OCI-LY7 (cell line): Measurements from ENCODE around the gene RIC1. TPM values are rescaled to one million over a fixed set of nuclear protein-coding genes. Genes with fewer than 3 reads are reported as not detected.
"Not testable (repeated sequence)": the region's sequence is repeated elsewhere in the genome, so short reads cannot be mapped to it uniquely, and the experiment has no call there.

Experiments used
- BruUV-seq: library from RNA; stranded (reverse); fragments of 400-500 nt; replicated peaks from 2 replicates; lab custom pipeline; 2021; lab: Mats Ljungman, UMichigan
- CTCF ChIA-PET: fragments of 300-600 bp; sonication (Branson Sonifier 250); formaldehyde crosslinking; loops from one replicate; lab custom pipeline; 2022; ENCODE audit warnings: antibody characterized with exemption; ENCODE audit not compliant: unreplicated experiment; lab: Charles Lee
- POLR2A ChIA-PET: fragments of 300-600 bp; sonication (Branson Sonifier 250); formaldehyde crosslinking; loops from one replicate; lab custom pipeline; 2022; ENCODE audit warnings: antibody characterized with exemption; lab: Charles Lee
- DNase-seq: peaks from one replicate; pipeline ENCODE4 v3.0.0-alpha.2; 2015; ENCODE audit warnings: low spot score
- H2AFZ ChIP-seq: fragments of 200-600 bp; sonication (generic), shearing (Covaris generic); 2 replicates; pipeline ENCODE4 v1.6.1; 2014; ENCODE audit warnings: mild to moderate bottlenecking, antibody characterized with exemption, low read length, moderate library complexity
- H3K27ac ChIP-seq: fragments of 200-600 bp; sonication (generic); 2 replicates; pipeline ENCODE4 v1.5.1; 2014; ENCODE audit warnings: mixed run types, low read depth, mild to moderate bottlenecking, moderate library complexity, low read length, inconsistent platforms; ENCODE audit not compliant: poor library complexity, severe bottlenecking
- H3K36me3 ChIP-seq: fragments of 200-600 bp; sonication (generic); 2 replicates; pipeline ENCODE4 v1.6.1; 2014; ENCODE audit warnings: mild to moderate bottlenecking, antibody characterized with exemption, low read length, moderate library complexity, mixed read lengths; ENCODE audit not compliant: insufficient read depth
- H3K4me1 ChIP-seq: fragments of 200-600 bp; sonication (generic); 2 replicates; pipeline ENCODE4 v1.5.1; 2014; ENCODE audit warnings: mild to moderate bottlenecking, low read length; ENCODE audit not compliant: insufficient read depth, poor library complexity, severe bottlenecking
- H3K4me2 ChIP-seq: fragments of 200-600 bp; sonication (generic); 2 replicates; pipeline ENCODE4 v1.6.1; 2014; ENCODE audit warnings: mild to moderate bottlenecking, low read length
- H3K4me3 ChIP-seq: fragments of 200-600 bp; sonication (generic); 2 replicates; pipeline ENCODE4 v1.5.1; 2014; ENCODE audit warnings: mild to moderate bottlenecking, low read depth, low read length; ENCODE audit not compliant: poor library complexity, severe bottlenecking
- H3K79me2 ChIP-seq: fragments of 200-600 bp; sonication (generic); 2 replicates; pipeline ENCODE4 v1.6.1; 2016; ENCODE audit warnings: low read depth, mild to moderate bottlenecking, low read length, moderate library complexity, mixed read lengths; ENCODE audit not compliant: insufficient read depth
- H3K9me2 ChIP-seq: fragments of 200-600 bp; sonication (generic); 2 replicates; pipeline ENCODE4 v1.6.1; 2016; ENCODE audit warnings: mild to moderate bottlenecking, low read length, mixed read lengths; ENCODE audit not compliant: insufficient read depth
- H3K9me3 ChIP-seq: fragments of 200-600 bp; sonication (generic); 2 replicates; pipeline ENCODE4 v1.6.1; 2014; ENCODE audit warnings: mild to moderate bottlenecking, mixed run types, low read length, mixed read lengths
- H4K20me1 ChIP-seq: fragments of 200-600 bp; sonication (generic); 2 replicates; pipeline ENCODE4 v1.6.1; 2014; ENCODE audit warnings: mild to moderate bottlenecking, antibody characterized with exemption, low read length, moderate library complexity, mixed read lengths; ENCODE audit not compliant: insufficient read depth
- EZH2phosphoT487 ChIP-seq: fragments of 200-600 bp; sonication (generic); IDR thresholded peaks from 2 replicates; pipeline ENCODE4 v1.6.1; 2018; ENCODE audit warnings: low read depth, borderline replicate concordance, mild to moderate bottlenecking, mixed run types, antibody characterized with exemption, low read length, moderate library complexity, mixed read lengths
- intact Hi-C: fragments of 100-400 bp; cut with micrococcal nuclease; formaldehyde crosslinking; loops from one replicate; pipeline ENCODE4 v1.10.0; 2022; ENCODE audit not compliant: unreplicated experiment
- total RNA-seq, 2 experiments: library from RNA; depleted of rRNA in 1 of 2; stranded (reverse); fragments of >200 nt in 1 of 2; shearing (Covaris generic) in 1 of 2; gene quantifications; 2 replicates each; pipeline ENCODE4 v1.2.3, GENCODE V29; 2014 to 2022
- TF ChIP-seq, protein P1 (sequence below): fragments of 200-600 bp; sonication (generic); conservative IDR thresholded peaks from 2 replicates; pipeline ENCODE4 v1.5.1; 2014; ENCODE audit warnings: mild to moderate bottlenecking, antibody characterized with exemption, low read length, moderate library complexity, mixed read lengths

Gene RIC1
- total RNA-seq, 2 experiments from 2014 or later, result 77.0 to 84.6 TPM

DNA sequence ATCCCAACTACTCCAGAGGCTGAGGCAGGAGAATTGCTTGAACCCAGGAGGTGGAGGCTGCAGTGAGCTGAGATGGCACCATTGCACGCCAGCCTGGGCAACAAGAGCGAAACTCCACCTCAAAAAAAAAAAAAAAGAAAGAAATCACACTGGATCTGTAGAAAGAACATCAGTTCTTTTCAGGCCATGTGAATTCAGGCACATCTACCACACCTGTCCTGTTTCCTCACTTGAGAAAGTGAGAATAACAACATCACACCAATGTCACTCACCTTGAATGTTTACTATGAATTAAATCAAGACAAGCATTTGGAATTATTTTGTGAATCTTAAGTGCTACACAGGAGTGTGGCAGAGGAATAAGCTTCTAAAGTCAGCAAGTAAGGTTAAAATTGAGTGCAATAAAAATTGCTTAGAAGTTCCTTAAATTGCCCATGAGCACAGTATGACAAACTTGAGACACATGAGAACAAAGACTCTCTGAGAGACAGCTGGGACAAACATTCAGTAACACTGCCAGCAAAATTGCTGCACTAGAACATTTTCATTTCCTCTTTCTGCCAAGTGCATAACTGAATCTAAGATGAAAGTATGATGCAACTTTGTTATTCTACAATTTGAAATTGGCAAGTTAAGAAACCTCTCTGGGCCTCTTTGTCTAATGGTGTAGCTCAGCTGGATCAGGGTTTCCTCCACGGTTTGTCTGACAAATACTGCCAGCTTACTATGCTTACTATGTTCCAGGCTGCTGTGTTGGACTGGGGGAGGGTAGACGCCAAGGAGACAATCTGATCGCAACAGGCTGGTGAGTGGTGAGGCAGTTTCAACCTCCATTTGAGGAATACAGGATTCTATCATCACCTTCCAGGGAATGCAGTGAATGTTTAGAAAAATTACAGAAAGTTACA is 1.9 kb upstream of the RIC1 start:
- peaks cover 75% of the 10 kb centered on the region for H3K79me2 ChIP-seq
- peak overlapping the region; percentile 97 for H3K4me2 ChIP-seq
- H3K4me3 ChIP-seq, result peak overlapping the region; percentile 81
- TF ChIP-seq EZH2phosphoT487, result no peak
- TF ChIP-seq, protein P1, sequence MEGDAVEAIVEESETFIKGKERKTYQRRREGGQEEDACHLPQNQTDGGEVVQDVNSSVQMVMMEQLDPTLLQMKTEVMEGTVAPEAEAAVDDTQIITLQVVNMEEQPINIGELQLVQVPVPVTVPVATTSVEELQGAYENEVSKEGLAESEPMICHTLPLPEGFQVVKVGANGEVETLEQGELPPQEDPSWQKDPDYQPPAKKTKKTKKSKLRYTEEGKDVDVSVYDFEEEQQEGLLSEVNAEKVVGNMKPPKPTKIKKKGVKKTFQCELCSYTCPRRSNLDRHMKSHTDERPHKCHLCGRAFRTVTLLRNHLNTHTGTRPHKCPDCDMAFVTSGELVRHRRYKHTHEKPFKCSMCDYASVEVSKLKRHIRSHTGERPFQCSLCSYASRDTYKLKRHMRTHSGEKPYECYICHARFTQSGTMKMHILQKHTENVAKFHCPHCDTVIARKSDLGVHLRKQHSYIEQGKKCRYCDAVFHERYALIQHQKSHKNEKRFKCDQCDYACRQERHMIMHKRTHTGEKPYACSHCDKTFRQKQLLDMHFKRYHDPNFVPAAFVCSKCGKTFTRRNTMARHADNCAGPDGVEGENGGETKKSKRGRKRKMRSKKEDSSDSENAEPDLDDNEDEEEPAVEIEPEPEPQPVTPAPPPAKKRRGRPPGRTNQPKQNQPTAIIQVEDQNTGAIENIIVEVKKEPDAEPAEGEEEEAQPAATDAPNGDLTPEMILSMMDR, result no peak
- peak; percentile 98 for DNase-seq
- intact Hi-C loops, result loop anchor here (1.0 to 10.0 kb wide), 8 partner anchors 9 to 1055 kb away; partner anchors contain the start of genes JAK2 and RCL1
- H3K27ac ChIP-seq, result peak overlapping the region; percentile 100
- H3K9me2 ChIP-seq, result no peaks in the 10 kb centered on the region
- POLR2A ChIA-PET, result interaction anchor here (0.6 to 4.4 kb wide), 14 partner anchors 7 to 185 kb away, joined by 3 to 25 read pairs (median 5); no protein-coding TSS in a partner anchor
- CTCF ChIA-PET, result interaction anchor here (1.8 kb wide), 1 partner anchor 41 kb away, joined by 5 read pairs; no protein-coding TSS in a partner anchor
- peaks cover 50% of the 10 kb centered on the region for H3K4me1 ChIP-seq
- BruUV-seq, result no TSS peak
- peaks cover 21% of the 10 kb centered on the region for H3K36me3 ChIP-seq
- no peak overlapping the region for H2AFZ ChIP-seq
- peaks cover 11% of the 10 kb centered on the region; the same call in 1 of the 2 replicates for H4K20me1 ChIP-seq
- no peaks in the 10 kb centered on the region for H3K9me3 ChIP-seq

DNA sequence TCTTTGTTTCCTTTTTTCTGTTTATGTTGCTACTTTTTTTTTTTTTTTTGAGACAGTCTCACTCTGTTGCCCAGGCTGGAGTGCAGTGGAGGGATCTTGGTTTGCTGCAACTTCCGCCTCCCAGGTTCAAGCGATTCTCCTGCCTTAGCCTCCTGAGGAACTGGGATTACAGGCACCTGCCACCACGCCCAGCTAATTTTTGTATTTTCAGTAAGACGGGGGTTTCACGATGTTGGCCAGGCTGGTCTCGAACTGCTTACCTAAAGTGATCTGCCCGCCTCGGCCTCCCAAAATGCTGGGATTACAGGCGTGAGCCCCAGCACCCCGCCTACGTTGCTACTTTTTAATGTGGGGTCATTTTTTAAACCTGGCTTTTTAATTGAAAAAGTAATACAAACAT is 1.2 kb upstream of the RIC1 start:
- BruUV-seq, H2AFZ ChIP-seq, H3K9me3 ChIP-seq, H3K9me2 ChIP-seq: not testable (repeated sequence)
- Histone ChIP-seq H3K36me3 (peaks cover 15% of the 10 kb centered on the region), H3K4me3 (peak overlapping the region; percentile 81), H3K4me2 (peak overlapping the region; percentile 97), H3K27ac (peak overlapping the region; percentile 100), H4K20me1 (peaks cover 17% of the 10 kb centered on the region; the same call in 1 of the 2 replicates), H3K79me2 (peaks cover 75% of the 10 kb centered on the region), H3K4me1 (peaks cover 57% of the 10 kb centered on the region)
- ChIA-PET POLR2A (interaction anchor here (0.6 to 4.4 kb wide), 17 partner anchors 8 to 886 kb away, joined by 3 to 25 read pairs (median 5); partner anchors contain the start of gene PLGRKT), CTCF (interaction anchor here (1.8 kb wide), 1 partner anchor 41 kb away, joined by 5 read pairs; no protein-coding TSS in a partner anchor)
- intact Hi-C loops, result loop anchor here (1.0 to 10.0 kb wide), 10 partner anchors 9 to 1055 kb away; partner anchors contain the start of genes ERMP1, JAK2 and RCL1
- DNase-seq, result peak; percentile 45

DNA sequence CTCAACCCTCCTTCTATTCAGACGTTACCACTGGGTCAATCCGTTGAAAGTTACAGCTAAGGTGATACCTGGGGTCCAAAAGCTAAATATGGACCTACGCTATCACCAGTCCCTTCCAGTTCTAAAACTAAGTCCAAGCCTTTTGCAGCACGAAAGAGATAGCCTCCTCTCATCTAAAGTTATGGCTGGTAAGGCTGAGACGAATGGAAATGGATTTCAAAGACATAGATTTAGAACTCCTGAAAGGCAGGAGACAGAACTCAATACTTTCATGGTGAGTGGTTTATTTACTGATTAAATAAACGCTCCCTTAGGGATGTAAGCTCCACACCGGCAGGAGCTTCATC is 751 bp upstream of the RIC1 start:
- H3K9me3 ChIP-seq, result no peaks in the 10 kb centered on the region
- H3K4me2 ChIP-seq, result peak overlapping the region; percentile 97
- H3K27ac ChIP-seq, result peak overlapping the region; percentile 100
- ChIA-PET CTCF (interaction anchor here (0.6 to 1.8 kb wide), 3 partner anchors 42 to 134 kb away, joined by 3 to 5 read pairs (median 3); no protein-coding TSS in a partner anchor), POLR2A (interaction anchor here (0.6 to 4.4 kb wide), 17 partner anchors 8 to 886 kb away, joined by 3 to 25 read pairs (median 5); partner anchors contain the start of gene PLGRKT)
- H2AFZ ChIP-seq, result no peak overlapping the region
- TF ChIP-seq, protein P1, result no peak
- TF ChIP-seq EZH2phosphoT487, result no peak
- H3K36me3 ChIP-seq, result peaks cover 13% of the 10 kb centered on the region
- intact Hi-C loops, result loop anchor here (2.0 to 10.0 kb wide), 7 partner anchors 85 to 1054 kb away; partner anchors contain the start of genes ERMP1, JAK2 and RCL1
- peaks cover 75% of the 10 kb centered on the region for H3K79me2 ChIP-seq
- H3K4me1 ChIP-seq, result peaks cover 58% of the 10 kb centered on the region
- BruUV-seq, result TSS peak; percentile 86
- no peaks in the 10 kb centered on the region for H3K9me2 ChIP-seq
- DNase-seq, result no peak
- H3K4me3 ChIP-seq, result peak overlapping the region; percentile 81
- peaks cover 22% of the 10 kb centered on the region; the same call in 1 of the 2 replicates for H4K20me1 ChIP-seq
